OCI-LY3 (cell line): Measurements from ENCODE around the gene SLCO4A1.

Experiments used
- H2AFZ ChIP-seq: fragments of 200-600, 300-600 bp; shearing (Covaris generic); 2 replicates; pipeline ENCODE4 v1.6.0; 2014; ENCODE audit warnings: antibody characterized with exemption, low read depth, low read length
- H3K27ac ChIP-seq: fragments of 200-600, 300-600 bp; sonication (generic); 2 replicates; pipeline ENCODE4 v1.5.1; 2014; ENCODE audit warnings: mild to moderate bottlenecking, low read length, moderate library complexity, mixed read lengths
- H3K27me3 ChIP-seq: fragments of 200-600, 300-600 bp; sonication (generic); 2 replicates; pipeline ENCODE4 v1.6.1; 2014; ENCODE audit warnings: low read depth, low read length, mixed read lengths
- H3K36me3 ChIP-seq: fragments of 200-600, 300-600 bp; sonication (generic); replicated peaks from 2 replicates; pipeline ENCODE3; 2014; ENCODE audit warnings: low read depth, low read length, mixed read lengths
- H3K4me1 ChIP-seq: fragments of 300-600, 200-600 bp; sonication (generic); 2 replicates; pipeline ENCODE4 v1.6.1; 2014; ENCODE audit warnings: low read length, mixed read lengths
- H3K4me2 ChIP-seq: fragments of 200-600, 300-600 bp; sonication (generic); 2 replicates; pipeline ENCODE4 v1.6.1; 2014; ENCODE audit warnings: low read length, mixed read lengths
- H3K4me3 ChIP-seq: fragments of 300-600, 200-600 bp; sonication (generic); 2 replicates; pipeline ENCODE4 v1.5.1; 2014; ENCODE audit warnings: antibody characterized with exemption, mild to moderate bottlenecking, low read length, moderate library complexity
- H3K79me2 ChIP-seq: fragments of 300-600, 200-600 bp; shearing (Covaris generic); 2 replicates; pipeline ENCODE4 v1.6.1; 2014; ENCODE audit warnings: mild to moderate bottlenecking, low read length, mixed read lengths
- H3K9ac ChIP-seq: fragments of 300-600, 200-600 bp; shearing (Covaris generic); 2 replicates; pipeline ENCODE4 v1.6.0; 2014; ENCODE audit warnings: mild to moderate bottlenecking, low read length, moderate library complexity
- H3K9me3 ChIP-seq: fragments of 200-600, 300-600 bp; shearing (Covaris generic); 2 replicates; pipeline ENCODE4 v1.6.1; 2014; ENCODE audit warnings: low read length, mixed read lengths; ENCODE audit not compliant: insufficient read depth
- H4K20me1 ChIP-seq: fragments of 200-600, 300-600 bp; sonication (generic); 2 replicates; pipeline ENCODE4 v1.6.1; 2016; ENCODE audit warnings: low read length, mixed read lengths; ENCODE audit not compliant: insufficient read depth
- CTCF ChIP-seq: fragments of 200-600, 300-600 bp; sonication (generic); IDR thresholded peaks from 2 replicates; pipeline ENCODE4 v1.5.1; 2014; ENCODE audit warnings: antibody characterized with exemption, low read length, low read depth
- EZH2phosphoT487 ChIP-seq: fragments of 200-600 bp; shearing (Covaris generic); IDR thresholded peaks from 2 replicates; pipeline ENCODE4 v1.6.1; 2018; ENCODE audit warnings: antibody characterized with exemption, mixed run types, low read depth

SLCO4A1 gene

GRCh38 chr20:62637110-62637509, 5.2 kb upstream of the SLCO4A1 start:
- Histone ChIP-seq H2AFZ (no peak overlapping the region), H3K79me2 (no peaks in the 10 kb centered on the region), H4K20me1 (no peaks in the 10 kb centered on the region), H3K9ac (no peak overlapping the region), H3K27me3 (peaks cover 41% of the 10 kb centered on the region), H3K4me3 (no peak overlapping the region), H3K27ac (no peak overlapping the region), H3K4me1 (peaks cover 6% of the 10 kb centered on the region), H3K9me3 (no peaks in the 10 kb centered on the region), H3K4me2 (no peak overlapping the region), H3K36me3 (no peaks in the 10 kb centered on the region)
- TF ChIP-seq EZH2phosphoT487 = no peak
- TF ChIP-seq CTCF = no peak

- H2AFZ ChIP-seq = no peak overlapping the region
- no peak overlapping the region for H3K27ac ChIP-seq
- no peaks in the 10 kb centered on the region for H4K20me1 ChIP-seq
- H3K4me2 ChIP-seq = no peak overlapping the region
- no peak overlapping the region for H3K4me3 ChIP-seq
- no peaks in the 10 kb centered on the region for H3K9me3 ChIP-seq
- TF ChIP-seq CTCF = no peak
- no peak for TF ChIP-seq EZH2phosphoT487
- peaks cover 1% of the 10 kb centered on the region; the same call in 1 of the 2 replicates for H3K79me2 ChIP-seq
- no peaks in the 10 kb centered on the region for H3K36me3 ChIP-seq
- peaks cover 6% of the 10 kb centered on the region for H3K4me1 ChIP-seq
- H3K27me3 ChIP-seq = peaks cover 37% of the 10 kb centered on the region
- H3K9ac ChIP-seq = no peak overlapping the region
Observed at GRCh38 chr20:62637521-62638054, 4.7 kb upstream of the SLCO4A1 start.

- TF ChIP-seq CTCF = no peak
- no peak for TF ChIP-seq EZH2phosphoT487
- H3K4me3 ChIP-seq = no peak overlapping the region
- H3K9ac ChIP-seq = no peak overlapping the region
- H4K20me1 ChIP-seq = peaks cover under 1% of the 10 kb centered on the region; the same call in 1 of the 2 replicates
- no peaks in the 10 kb centered on the region for H3K36me3 ChIP-seq
- peaks cover 31% of the 10 kb centered on the region; the same call in 1 of the 2 replicates for H3K27me3 ChIP-seq
- H3K9me3 ChIP-seq = no peaks in the 10 kb centered on the region
- H3K79me2 ChIP-seq = peaks cover 6% of the 10 kb centered on the region
- no peak overlapping the region for H3K4me2 ChIP-seq
- H2AFZ ChIP-seq = no peak overlapping the region
- no peak overlapping the region for H3K27ac ChIP-seq
- peaks cover 6% of the 10 kb centered on the region for H3K4me1 ChIP-seq
Observed at GRCh38 chr20:62638055-62638570, 4.2 kb upstream of the SLCO4A1 start.

GRCh38 chr20:62638679-62639406, 3.5 kb upstream of the SLCO4A1 start:
- H3K27me3 ChIP-seq = peaks cover 26% of the 10 kb centered on the region; the same call in 1 of the 2 replicates
- no peak overlapping the region for H3K27ac ChIP-seq
- H3K79me2 ChIP-seq = peaks cover 14% of the 10 kb centered on the region
- H3K4me3 ChIP-seq = no peak overlapping the region
- H3K9ac ChIP-seq = no peak overlapping the region
- peaks cover 12% of the 10 kb centered on the region for H3K4me1 ChIP-seq
- H3K9me3 ChIP-seq = no peaks in the 10 kb centered on the region
- H3K4me2 ChIP-seq = no peak overlapping the region
- TF ChIP-seq EZH2phosphoT487 (no peak), CTCF (no peak)
- H2AFZ ChIP-seq = no peak overlapping the region
- peaks cover under 1% of the 10 kb centered on the region for H3K36me3 ChIP-seq
- peaks cover 7% of the 10 kb centered on the region for H4K20me1 ChIP-seq
